Neural cell (in vitro differentiated cells): Measurements from ENCODE around the gene TMEM53.

ENCODE experiments used
- CTCF ChIP-seq: fragments of 450-650 bp; IDR thresholded peaks from 2 replicates; pipeline ENCODE4 v1.5.1; 2014; ENCODE audit warnings: antibody characterized with exemption, mild to moderate bottlenecking, moderate library complexity; ENCODE audit not compliant: poor library complexity, severe bottlenecking
- EP300 ChIP-seq: fragments of 450-650 bp; conservative IDR thresholded peaks from 2 replicates; pipeline ENCODE4 v1.6.1; 2014; ENCODE audit warnings: antibody characterized with exemption, mild to moderate bottlenecking, moderate library complexity; ENCODE audit not compliant: poor library complexity, severe bottlenecking
- EZH2 ChIP-seq: fragments of 200-600, 300-800 bp; shearing (Covaris generic), sonication (generic); IDR thresholded peaks from 2 replicates; pipeline ENCODE4 v1.6.1; 2014; ENCODE audit warnings: antibody characterized with exemption, low read length, borderline replicate concordance, mild to moderate bottlenecking; ENCODE audit not compliant: insufficient read depth, poor library complexity, severe bottlenecking
- RAD21 ChIP-seq: fragments of 450-650 bp; conservative IDR thresholded peaks from 2 replicates; pipeline ENCODE4 v1.6.1; 2014; ENCODE audit warnings: antibody characterized with exemption, mild to moderate bottlenecking, moderate library complexity
- REST ChIP-seq: IDR thresholded peaks from 2 replicates; pipeline ENCODE4 v1.6.1; 2012; ENCODE audit warnings: borderline replicate concordance
- SMC3 ChIP-seq: fragments of 450-650 bp; conservative IDR thresholded peaks from 2 replicates; pipeline ENCODE4 v1.6.1; 2014; ENCODE audit warnings: antibody characterized with exemption, mild to moderate bottlenecking, moderate library complexity; ENCODE audit not compliant: poor library complexity
- TAF1 ChIP-seq: IDR thresholded peaks from 2 replicates; pipeline ENCODE4 v1.6.1; 2012; ENCODE audit warnings: low read depth

- no peak for TF ChIP-seq EP300
- TF ChIP-seq CTCF: no peak
- TF ChIP-seq SMC3: no peak
- TF ChIP-seq RAD21: no peak
- TF ChIP-seq TAF1: no peak
- no peak for TF ChIP-seq REST
- TF ChIP-seq EZH2: no peak
Measured at GRCh38 chr1:44605914-44606615, 68.2 kb downstream of the TMEM53 start.
